Right lobe of liver (tissue), 6 donors: ENCODE data around the gene WDR27. TPM values are rescaled to one million over a fixed set of nuclear protein-coding genes. Genes with fewer than 3 reads are reported as not detected.

Experiments
- ATAC-seq, 4 donors: fragments of 200-7000 bp; cut with Tn5 transposase; one replicate each; pipeline ENCODE4 v1.9.1; 2020; ENCODE audit warnings: mild to moderate bottlenecking in 4 of 4, moderate library complexity in 4 of 4
- DNase-seq, 3 donors: peaks; one replicate each; pipeline ENCODE4 v3.0.0-alpha.2; 2020
- H3K27ac ChIP-seq, 3 donors: fragments of 200-600 bp; one replicate each; pipeline ENCODE4 v1.8.0; 2022
- H3K27me3 ChIP-seq, 2 donors: fragments of 200-600 bp; one replicate each; pipeline ENCODE4 v1.8.0; 2022
- H3K36me3 ChIP-seq, 4 donors: fragments of 200-600 bp; sonication (generic) in 1 of 4; one replicate each; pipeline versions ENCODE4 v1.5.1 to v1.8.0; 2017 to 2022; ENCODE audit warnings: control low read depth in 1 of 4
- H3K4me1 ChIP-seq, 4 donors: fragments of 200-600 bp; sonication (generic) in 1 of 4; one replicate each; pipeline versions ENCODE4 v1.5.1 to v1.8.0; 2017 to 2022; ENCODE audit warnings: control low read depth in 1 of 4
- H3K4me3 ChIP-seq, 3 donors: fragments of 200-600 bp; one replicate each; pipeline ENCODE4 v1.8.0; 2022
- H3K9me3 ChIP-seq, 4 donors: fragments of 200-600 bp; sonication (generic) in 1 of 4; one replicate each; pipeline versions ENCODE4 v1.5.1 to v1.8.0; 2017 to 2022; ENCODE audit warnings: control low read depth in 1 of 4
- CTCF ChIP-seq, 4 donors: fragments of 200-600 bp in 3 of 4; fragments of 450-650 bp in 1 of 4; IDR thresholded peaks; one replicate each; pipeline versions ENCODE4 v1.5.1 to v1.8.0; 2016 to 2022; ENCODE audit warnings: antibody characterized with exemption in 4 of 4, mild to moderate bottlenecking in 2 of 4
- POLR2A ChIP-seq: fragments of 450-650 bp; IDR thresholded peaks from one replicate; pipeline ENCODE4 v1.6.1; 2017; ENCODE audit warnings: antibody characterized with exemption, mild to moderate bottlenecking
- WGBS: methylation state at CpG from one replicate; pipeline ENCODE4 v1.1.6; 2018; ENCODE audit warnings: low coverage, low lambda C conversion rate; ENCODE audit not compliant: insufficient coverage; ENCODE audit errors: missing lambda C conversion rate; 5-methylcytosine and 5-hydroxymethylcytosine counted together
- intact Hi-C, 2 donors: fragments of 100-400 bp; cut with DNase I; formaldehyde crosslinking; loops; one replicate each; pipeline versions ENCODE4 v1.11.2 to v1.14.1; 2022
- total RNA-seq, 6 experiments: library from RNA; depleted of rRNA in 2 of 6; stranded (reverse); fragments of >200 nt in 2 of 6; fragmentation: NEBNext Ultra II Directional in 3 of 6; extraction: Animal tissue kit (Norgen Biotek cat#: 25700) in 3 of 6; gene quantifications; one replicate each; pipeline versions ENCODE4 v1.1.0 to v1.2.4, GENCODE V29; 2016 to 2023
- donor health status: DM: no; HTN: yes; CAD: no.
- donor health status: DM: no; HTN: no; CAD: no.
- donor health status: DM: no; HTN: no; CAD: no.
- donor health status: DM: no; HTN: yes; CAD: no.
- donor health status: DM: no; HTN: yes; CAD: no.

WDR27 gene
- total RNA-seq, 6 experiments from 2014 or later = 8.2 to 26.8 (median 12.7) TPM

- Histone ChIP-seq H3K4me1 (no peaks in the 10 kb centered on the region), H3K9me3 (no peaks in the 10 kb centered on the region), H3K27me3 (no peaks in the 10 kb centered on the region), H3K36me3 (no peaks in the 10 kb centered on the region), H3K4me3 (no peak overlapping the region), H3K27ac (no peak overlapping the region)
- WGBS = 86% methylated on average over 2 of the region's 2 CpGs
- DNase-seq = no peak
- intact Hi-C loops = no loop called here
- no peak for ATAC-seq
- TF ChIP-seq POLR2A (no peak), CTCF (IDR thresholded peaks at IDR 0.05) (no peak)
Measured at GRCh38 chr6:169738976-169739529, 37.2 kb upstream of the WDR27 start.

DNA sequence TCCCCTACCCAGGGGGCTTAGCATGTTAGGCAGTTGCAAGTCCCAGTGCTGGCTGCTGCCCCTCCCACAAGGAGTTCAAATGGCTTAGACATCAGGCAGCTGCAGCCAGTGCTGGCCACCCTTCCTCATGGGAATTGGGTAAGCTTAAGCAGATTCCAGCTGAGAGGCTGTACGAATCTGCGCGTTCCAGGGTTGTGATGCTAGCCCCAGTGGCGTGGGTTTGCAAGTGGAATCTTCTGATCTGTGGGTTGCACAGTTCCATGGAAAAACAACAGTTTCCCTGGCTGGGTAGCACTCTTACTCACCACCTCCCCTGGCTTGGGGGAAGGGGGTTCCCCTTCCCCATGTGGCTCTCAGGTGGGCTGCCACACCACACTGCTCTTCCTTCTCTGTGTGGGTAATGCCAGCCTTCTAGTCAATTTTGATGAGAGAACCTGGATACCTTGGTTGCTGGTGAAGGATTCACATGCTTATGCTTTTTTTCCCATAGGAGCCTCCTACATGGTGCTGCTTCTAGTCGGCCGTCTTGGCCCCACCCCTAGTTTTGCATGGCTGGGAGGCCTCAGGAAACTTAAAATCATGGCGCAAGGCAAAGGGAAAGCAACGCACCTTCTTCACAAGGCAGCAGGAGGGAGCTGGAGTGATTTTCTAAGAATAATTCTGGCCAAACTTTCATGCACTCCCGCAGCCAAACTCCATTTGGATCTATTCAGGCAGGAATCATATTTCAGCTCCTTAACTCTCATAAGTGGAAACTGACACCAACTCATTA lies 36.6 kb upstream of the WDR27 start:
- no peak overlapping the region for H3K27ac ChIP-seq
- intact Hi-C loops = no loop called here
- ATAC-seq = no peak

DNA sequence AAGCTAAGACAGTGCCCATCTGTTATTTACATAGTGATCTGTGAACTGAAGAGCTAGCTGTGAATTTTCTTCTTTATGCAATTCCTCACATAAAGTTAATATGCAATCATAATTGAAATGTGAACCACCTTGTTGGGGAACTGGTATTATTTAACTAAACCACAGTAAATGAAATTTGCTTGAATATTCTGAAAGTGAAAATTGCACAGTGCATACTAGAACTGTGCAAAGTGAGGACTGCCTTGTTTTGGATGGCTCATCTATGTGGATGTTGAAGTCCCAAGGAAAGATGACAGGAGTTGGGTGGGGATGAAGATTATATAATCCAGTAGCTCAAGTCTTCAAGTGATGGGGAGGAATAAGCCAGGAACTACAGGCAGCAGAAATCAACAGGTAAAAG lies 28.1 kb upstream of the WDR27 start:
- ATAC-seq (no peak), DNase-seq (no peak)
- Histone ChIP-seq H3K27me3 (no peaks in the 10 kb centered on the region), H3K27ac (no peak overlapping the region), H3K4me1 (no peaks in the 10 kb centered on the region), H3K4me3 (no peak overlapping the region), H3K9me3 (no peaks in the 10 kb centered on the region), H3K36me3 (no peaks in the 10 kb centered on the region)
- TF ChIP-seq POLR2A = no peak
- TF ChIP-seq CTCF (IDR thresholded peaks at IDR 0.05) = no peak
- intact Hi-C loops = no loop called here

More for the DNA sequence above, 36.6 kb upstream of the WDR27 start:
- DNase-seq = no peak
- no peak for TF ChIP-seq POLR2A
- no peak for TF ChIP-seq CTCF (IDR thresholded peaks at IDR 0.05)
- no peaks in the 10 kb centered on the region for H3K4me1 ChIP-seq
- H3K4me3 ChIP-seq = no peak overlapping the region
- no peaks in the 10 kb centered on the region for H3K9me3 ChIP-seq
- no peaks in the 10 kb centered on the region for H3K27me3 ChIP-seq
- H3K36me3 ChIP-seq = no peaks in the 10 kb centered on the region
- WGBS = 77% methylated on average over 5 of the region's 9 CpGs

- Histone ChIP-seq H3K36me3 (no peaks in the 10 kb centered on the region), H3K4me1 (peaks cover 0 to 9% (median 2%) of the 10 kb centered on the region in 4 donors), H3K27me3 (no peaks in the 10 kb centered on the region), H3K9me3 (no peaks in the 10 kb centered on the region), H3K4me3 (no peak overlapping the region), H3K27ac (no peak overlapping the region)
- TF ChIP-seq CTCF (IDR thresholded peaks at IDR 0.05) = no peak
- TF ChIP-seq POLR2A = no peak
- no peak for DNase-seq
- no peak for ATAC-seq
- intact Hi-C loops = no loop called here
Measured at GRCh38 chr6:169726963-169727362, 25.1 kb upstream of the WDR27 start.
